ENCODE data around the gene IGLL5. TPM values are rescaled to one million over a fixed set of nuclear protein-coding genes. Genes with fewer than 3 reads are reported as not detected.

IGLL5 gene
- total and polyA plus RNA-seq, 2 donors = 0.69 to 1.6 TPM

- WGBS = 66% methylated on average over 13 of the region's 13 CpGs
- no peak overlapping the region for H3K4me3 ChIP-seq (ENCODE audit: low read depth, low read length)
- no peaks in the 10 kb centered on the region for H3K4me1 ChIP-seq (ENCODE audit: insufficient read depth)
- no peak for DNase-seq (ENCODE audit: extremely low spot score)
- H3K36me3 ChIP-seq (ENCODE audit: insufficient read depth) = no peaks in the 10 kb centered on the region
- H3K27ac ChIP-seq (ENCODE audit: low read depth) = no peak overlapping the region
Measured at GRCh38 chr22:22855085-22855484, 32.5 kb upstream of the IGLL5 start.

- no peak overlapping the region for H3K27ac ChIP-seq (ENCODE audit: low read depth)
- WGBS = 64% methylated on average over 5 of the region's 5 CpGs
- DNase-seq (ENCODE audit: extremely low spot score) = no peak
- H3K4me3 ChIP-seq (ENCODE audit: low read depth, low read length) = no peak overlapping the region
- H3K4me1 ChIP-seq (ENCODE audit: insufficient read depth) = no peaks in the 10 kb centered on the region
- H3K36me3 ChIP-seq (ENCODE audit: insufficient read depth) = no peaks in the 10 kb centered on the region
Measured at GRCh38 chr22:22855617-22856308, 31.9 kb upstream of the IGLL5 start.

GRCh38 chr22:22856364-22856763 is 31.3 kb upstream of the IGLL5 start:
- Histone ChIP-seq H3K27ac (ENCODE audit: low read depth) (no peak overlapping the region), H3K36me3 (ENCODE audit: insufficient read depth) (no peaks in the 10 kb centered on the region), H3K4me3 (ENCODE audit: low read depth, low read length) (no peak overlapping the region), H3K4me1 (ENCODE audit: insufficient read depth) (no peaks in the 10 kb centered on the region)
- 96% methylated on average over 6 of the region's 6 CpGs for WGBS
- DNase-seq (ENCODE audit: extremely low spot score) = no peak

- H3K4me3 ChIP-seq (ENCODE audit: low read depth, low read length) = no peak overlapping the region
- no peak overlapping the region for H3K27ac ChIP-seq (ENCODE audit: low read depth)
- WGBS = 92% methylated on average over 5 of the region's 5 CpGs
- H3K4me1 ChIP-seq (ENCODE audit: insufficient read depth) = no peaks in the 10 kb centered on the region
- no peaks in the 10 kb centered on the region for H3K36me3 ChIP-seq (ENCODE audit: insufficient read depth)
- no peak for DNase-seq (ENCODE audit: extremely low spot score)
Measured at GRCh38 chr22:22856885-22857606, 30.6 kb upstream of the IGLL5 start.

GRCh38 chr22:22857607-22858558 is 29.7 kb upstream of the IGLL5 start:
- no peak for DNase-seq (ENCODE audit: extremely low spot score)
- Histone ChIP-seq H3K27ac (ENCODE audit: low read depth) (no peak overlapping the region), H3K4me1 (ENCODE audit: insufficient read depth) (no peaks in the 10 kb centered on the region), H3K36me3 (ENCODE audit: insufficient read depth) (no peaks in the 10 kb centered on the region), H3K4me3 (ENCODE audit: low read depth, low read length) (no peak overlapping the region)
- WGBS = 73% methylated on average over 9 of the region's 9 CpGs

- Histone ChIP-seq H3K4me3 (ENCODE audit: low read depth, low read length) (no peak overlapping the region), H3K36me3 (ENCODE audit: insufficient read depth) (no peaks in the 10 kb centered on the region), H3K27ac (ENCODE audit: low read depth) (no peak overlapping the region), H3K4me1 (ENCODE audit: insufficient read depth) (no peaks in the 10 kb centered on the region)
- no peak for DNase-seq (ENCODE audit: extremely low spot score)
- 86% methylated on average over 2 of the region's 2 CpGs for WGBS
Measured at GRCh38 chr22:22858559-22858937, 29.1 kb upstream of the IGLL5 start.

GRCh38 chr22:22863001-22863400 is 24.6 kb upstream of the IGLL5 start:
- Histone ChIP-seq H3K27ac (ENCODE audit: low read depth) (no peak overlapping the region), H3K4me3 (ENCODE audit: low read depth, low read length) (no peak overlapping the region), H3K4me1 (ENCODE audit: insufficient read depth) (no peaks in the 10 kb centered on the region), H3K36me3 (ENCODE audit: insufficient read depth) (no peaks in the 10 kb centered on the region)
- 89% methylated on average over 2 of the region's 2 CpGs for WGBS
- DNase-seq (ENCODE audit: extremely low spot score) = no peak

- H3K27ac ChIP-seq (ENCODE audit: low read depth) = no peak overlapping the region
- 35% methylated on average over 5 of the region's 5 CpGs for WGBS
Measured at GRCh38 chr22:22865311-22866072, 22.1 kb upstream of the IGLL5 start.

GRCh38 chr22:22866381-22867111 is 21.1 kb upstream of the IGLL5 start:
- DNase-seq (ENCODE audit: extremely low spot score) = no peak
- H3K27ac ChIP-seq (ENCODE audit: low read depth) = no peak overlapping the region
- no peaks in the 10 kb centered on the region for H3K36me3 ChIP-seq (ENCODE audit: insufficient read depth)
- H3K4me1 ChIP-seq (ENCODE audit: insufficient read depth) = no peaks in the 10 kb centered on the region
- no peak overlapping the region for H3K4me3 ChIP-seq (ENCODE audit: low read depth, low read length)
- 53% methylated on average over 8 of the region's 8 CpGs for WGBS

More at GRCh38 chr22:22865311-22866072, 22.1 kb upstream of the IGLL5 start:
- Histone ChIP-seq H3K36me3 (ENCODE audit: insufficient read depth) (no peaks in the 10 kb centered on the region), H3K4me3 (ENCODE audit: low read depth, low read length) (no peak overlapping the region), H3K4me1 (ENCODE audit: insufficient read depth) (no peaks in the 10 kb centered on the region)
- no peak for DNase-seq (ENCODE audit: extremely low spot score)

- Histone ChIP-seq H3K36me3 (ENCODE audit: insufficient read depth) (no peaks in the 10 kb centered on the region), H3K4me3 (ENCODE audit: low read depth, low read length) (no peak overlapping the region), H3K4me1 (ENCODE audit: insufficient read depth) (no peaks in the 10 kb centered on the region), H3K27ac (ENCODE audit: low read depth) (no peak overlapping the region)
- 90% methylated on average over 6 of the region's 6 CpGs for WGBS
- DNase-seq (ENCODE audit: extremely low spot score) = no peak
Measured at GRCh38 chr22:22867996-22868715, 19.5 kb upstream of the IGLL5 start.

GRCh38 chr22:22870577-22871404 is 16.8 kb upstream of the IGLL5 start:
- no peaks in the 10 kb centered on the region for H3K4me1 ChIP-seq (ENCODE audit: insufficient read depth)
- H3K4me3 ChIP-seq (ENCODE audit: low read depth, low read length) = no peak overlapping the region
- no peaks in the 10 kb centered on the region for H3K36me3 ChIP-seq (ENCODE audit: insufficient read depth)
- no peak for DNase-seq (ENCODE audit: extremely low spot score)
- 73% methylated on average over 8 of the region's 8 CpGs for WGBS
- no peak overlapping the region for H3K27ac ChIP-seq (ENCODE audit: low read depth)
